Stimulated activated CD4-positive, alpha-beta T cell treated with anti-CD3 and anti-CD28 coated beads, Interleukin-2, amount 100 ng/mL, for 24 hours (primary cell): ENCODE data around the gene CPA5.
"Not testable (repeated sequence)": the region's sequence is repeated elsewhere in the genome, so short reads cannot be mapped to it uniquely, and the experiment has no call there.

Experiments used
- DNase-seq, 2 donors: peaks; one replicate each; pipeline ENCODE4 v3.0.0-alpha.2; 2020

The CPA5 gene, protein sequence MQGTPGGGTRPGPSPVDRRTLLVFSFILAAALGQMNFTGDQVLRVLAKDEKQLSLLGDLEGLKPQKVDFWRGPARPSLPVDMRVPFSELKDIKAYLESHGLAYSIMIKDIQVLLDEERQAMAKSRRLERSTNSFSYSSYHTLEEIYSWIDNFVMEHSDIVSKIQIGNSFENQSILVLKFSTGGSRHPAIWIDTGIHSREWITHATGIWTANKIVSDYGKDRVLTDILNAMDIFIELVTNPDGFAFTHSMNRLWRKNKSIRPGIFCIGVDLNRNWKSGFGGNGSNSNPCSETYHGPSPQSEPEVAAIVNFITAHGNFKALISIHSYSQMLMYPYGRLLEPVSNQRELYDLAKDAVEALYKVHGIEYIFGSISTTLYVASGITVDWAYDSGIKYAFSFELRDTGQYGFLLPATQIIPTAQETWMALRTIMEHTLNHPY

DNA sequence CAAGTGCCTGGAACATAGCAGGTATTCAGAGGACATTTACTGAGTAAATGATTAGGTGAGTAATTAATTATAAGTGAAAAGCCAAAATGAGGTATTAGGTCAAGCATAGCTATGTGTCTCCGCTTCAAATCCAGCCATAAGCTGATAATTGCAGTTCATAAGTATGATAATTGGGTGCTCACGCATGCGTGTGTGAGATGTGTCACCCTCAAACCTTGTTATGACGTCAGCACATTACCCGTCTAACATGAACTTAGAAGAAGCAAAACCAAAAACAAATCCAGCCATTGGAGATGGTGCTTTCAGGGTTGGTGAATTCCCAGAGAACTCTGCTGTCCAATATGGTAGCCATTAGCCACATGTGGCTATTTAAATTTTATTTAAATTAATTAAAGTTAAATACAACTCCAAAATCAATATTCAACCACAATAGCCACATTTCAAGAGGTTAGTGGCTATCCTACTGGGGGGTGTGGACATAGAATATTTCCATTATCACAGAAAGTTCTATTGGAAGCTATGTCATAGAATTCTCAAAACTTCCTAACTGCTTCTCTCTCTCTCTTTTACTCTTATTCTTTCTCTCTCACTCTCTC, at the start of gene CPA5:
TSS of gene CPA5 (plus strand) at position 546 of the 596 bp plus-strand sequence. CDS start 1,670 bp downstream, outside the sequence.
- DNase-seq: no peak

DNA sequence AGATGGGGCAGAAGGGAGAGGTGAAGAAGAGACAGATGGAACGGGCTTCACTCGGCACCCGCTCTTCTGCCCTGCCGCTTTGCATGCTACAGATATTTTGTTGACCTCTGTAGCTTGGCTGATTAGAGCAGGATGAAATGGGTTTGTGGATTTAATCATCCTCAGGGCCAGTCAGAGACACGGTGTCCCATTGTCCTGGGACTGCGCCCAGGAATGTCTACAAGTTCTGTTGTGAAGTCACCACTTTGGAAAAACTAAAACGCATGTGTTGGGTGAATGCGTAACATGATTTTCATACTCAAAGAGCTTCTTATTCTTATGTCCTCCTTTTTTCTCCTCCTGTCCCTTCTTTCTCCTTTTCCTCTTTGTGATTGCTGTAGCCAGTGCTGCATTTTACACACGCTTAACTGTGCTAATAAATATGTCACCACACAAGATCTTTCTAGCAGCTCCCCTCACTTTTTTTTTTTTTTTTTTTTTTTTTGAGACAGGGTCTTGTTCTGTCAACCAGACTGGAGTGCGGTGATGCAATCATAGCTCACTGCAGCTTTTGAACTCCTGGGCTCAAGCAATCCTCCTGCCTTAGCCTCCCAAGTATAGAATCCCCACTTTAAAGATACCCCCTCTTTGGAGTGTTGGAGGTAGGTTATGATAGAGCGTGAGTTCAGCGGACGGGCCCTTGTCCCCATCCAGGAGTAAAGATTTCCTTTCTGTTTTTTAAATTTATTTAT, 48.2 kb upstream of the CPA5 start:
- no peak for DNase-seq

DNA sequence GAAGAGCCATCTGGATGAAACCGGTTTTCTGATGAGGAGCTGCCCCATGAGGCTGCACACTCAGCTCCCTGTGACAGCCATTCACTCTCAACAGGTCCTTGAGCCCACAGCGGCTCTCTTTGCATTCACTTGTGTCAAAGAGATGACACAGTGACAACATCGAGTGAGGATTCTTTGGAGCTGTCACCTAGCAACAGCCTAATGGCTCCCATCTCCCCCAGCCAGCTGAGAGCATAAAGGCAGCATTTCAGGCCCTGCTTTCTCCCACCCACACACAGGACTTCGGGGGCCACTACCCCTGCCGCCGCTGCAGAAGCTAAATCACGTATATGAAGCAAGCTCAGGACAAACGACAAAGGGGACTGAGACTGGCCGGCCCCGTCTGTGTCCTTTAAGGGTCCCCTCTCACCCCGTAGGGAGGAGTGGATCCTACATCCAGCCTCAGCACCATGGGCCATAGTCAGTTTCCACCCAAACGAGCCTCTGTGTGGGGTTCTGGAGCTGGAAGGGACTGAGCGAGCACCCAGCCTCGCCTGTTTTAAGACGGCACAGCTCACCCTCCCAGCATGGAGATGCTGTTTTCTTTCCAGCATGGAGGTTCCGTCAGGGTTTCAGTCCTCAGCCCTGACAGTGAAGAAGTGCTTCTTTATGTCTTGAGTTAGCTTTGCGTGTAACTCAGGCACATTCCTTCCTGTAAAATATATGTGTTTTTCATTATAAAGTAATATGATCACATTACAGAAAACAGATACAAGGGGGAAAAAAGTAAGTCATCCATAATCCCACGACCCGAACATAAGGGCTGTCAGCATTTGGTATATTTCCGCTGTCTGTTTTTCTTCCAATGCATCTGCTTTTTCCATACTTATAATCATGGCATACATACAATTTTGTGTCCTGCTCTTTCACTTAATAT, 46.7 kb upstream of the CPA5 start:
- DNase-seq: no peak

DNA sequence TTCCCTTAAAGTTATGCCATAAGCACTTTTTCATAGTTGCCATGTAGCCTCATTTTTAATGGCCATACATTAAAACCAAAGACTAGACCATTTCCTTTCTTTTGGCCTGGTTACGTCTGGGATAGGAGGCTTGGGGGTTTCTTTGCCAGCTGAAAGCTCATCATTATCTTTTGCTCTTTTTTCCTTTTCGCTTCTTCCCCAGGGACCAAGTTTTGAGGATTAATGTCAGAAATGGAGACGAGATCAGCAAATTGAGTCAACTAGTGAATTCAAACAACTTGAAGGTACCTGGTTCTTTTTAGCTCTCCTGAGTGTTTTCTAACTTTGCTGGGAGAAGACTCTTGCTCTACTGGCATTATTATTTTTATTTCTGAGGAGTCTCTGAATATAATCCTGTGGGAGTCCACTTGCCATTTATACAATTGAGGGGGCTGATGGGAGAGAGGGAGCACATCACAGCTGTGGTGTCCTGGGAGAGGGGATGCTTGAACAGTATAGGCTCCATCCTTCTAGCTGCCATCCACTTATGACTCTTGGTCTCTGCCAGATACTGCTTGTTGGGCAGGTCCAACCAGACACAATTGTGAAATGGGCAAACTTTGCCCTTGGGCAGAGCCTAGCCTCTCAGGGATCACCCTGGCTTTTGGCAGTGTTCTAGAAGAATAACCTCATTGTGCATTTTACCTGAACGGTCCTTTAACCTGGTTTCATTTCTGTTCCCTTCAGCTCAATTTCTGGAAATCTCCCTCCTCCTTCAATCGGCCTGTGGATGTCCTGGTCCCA, 45.9 kb upstream of the CPA5 start:
- DNase-seq: no peak

DNA sequence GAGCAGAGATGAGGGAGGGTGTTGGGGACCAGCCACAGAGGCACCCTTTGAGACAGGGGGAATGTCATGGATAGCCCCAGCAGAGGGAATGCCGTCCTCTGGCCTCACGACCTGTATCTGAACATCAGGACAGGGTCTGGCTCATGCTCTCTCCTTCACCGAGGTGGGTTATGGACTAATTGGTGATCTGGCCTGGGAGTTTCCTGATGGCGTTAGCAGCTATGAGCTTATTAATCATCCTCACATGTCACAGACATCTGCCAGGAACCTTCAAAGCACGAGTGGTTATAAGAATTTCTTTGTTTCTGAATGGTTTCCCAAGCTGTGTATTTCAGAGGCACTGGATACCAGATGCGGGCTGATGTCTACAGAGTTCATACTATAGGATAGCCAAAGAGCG, 44.8 kb upstream of the CPA5 start:
- no peak for DNase-seq

DNA sequence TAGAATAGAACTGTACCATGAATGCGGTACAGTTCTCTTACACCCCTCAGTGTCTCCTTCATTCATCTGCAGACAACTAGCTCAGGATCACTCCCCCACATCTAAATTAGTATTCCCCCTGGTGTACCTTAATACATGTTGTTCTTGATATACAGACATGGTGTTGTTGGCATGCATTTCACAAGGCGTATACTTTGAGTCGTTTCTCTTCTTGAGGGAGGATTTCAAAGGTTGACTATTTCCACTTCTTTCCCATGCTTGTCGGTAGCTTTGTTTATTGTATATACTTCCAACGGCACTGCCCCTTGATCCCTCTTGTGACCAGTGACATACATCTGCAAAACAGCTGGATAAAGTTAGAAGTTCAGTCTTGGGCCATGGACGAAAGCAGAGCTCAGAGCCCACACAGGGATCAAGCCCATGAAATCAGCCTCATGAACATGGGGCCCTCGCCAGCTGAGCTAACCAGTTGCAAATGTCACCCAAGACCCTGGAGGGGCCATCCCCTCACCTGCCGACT, 43.1 kb upstream of the CPA5 start:
- no peak for DNase-seq

DNA sequence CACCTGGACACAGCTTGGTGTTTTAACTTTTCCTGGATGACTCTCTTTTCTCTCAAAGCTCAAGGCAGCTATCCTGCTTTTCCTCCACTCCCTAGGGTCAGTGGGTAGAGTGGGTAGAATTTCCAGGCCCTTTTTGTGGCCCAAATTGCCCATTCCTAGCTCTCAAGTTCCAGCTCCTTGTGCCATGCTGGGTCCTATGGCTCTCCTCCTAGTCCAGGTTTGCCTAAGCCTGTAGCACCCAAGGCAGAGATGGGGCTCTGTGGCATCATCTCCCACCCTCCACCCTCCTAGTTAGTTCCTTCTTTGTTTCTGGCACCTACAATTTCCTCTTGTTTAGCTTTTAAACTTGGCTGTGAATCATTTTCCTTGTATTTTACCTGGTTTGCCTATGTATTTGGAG, 42.0 kb upstream of the CPA5 start:
- DNase-seq: no peak

DNA sequence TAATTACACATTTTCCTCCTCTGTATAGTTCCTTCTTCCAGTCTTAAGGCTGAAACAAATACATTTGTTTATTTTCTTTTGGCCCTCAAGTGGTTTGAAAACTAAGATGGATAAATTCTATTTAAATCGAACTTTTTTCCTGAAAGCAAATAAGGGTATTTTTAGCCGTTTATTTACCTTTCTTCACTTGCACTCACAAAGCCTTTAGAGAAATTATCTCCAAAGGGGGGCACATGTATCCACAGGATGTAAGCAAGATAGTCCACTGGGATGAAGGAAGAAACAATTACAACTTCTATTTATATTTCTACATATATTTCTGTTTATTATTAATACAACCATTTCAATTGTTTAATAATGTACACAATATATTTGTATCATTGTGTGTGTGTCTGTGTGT, 41.5 kb upstream of the CPA5 start:
- DNase-seq: no peak

DNA sequence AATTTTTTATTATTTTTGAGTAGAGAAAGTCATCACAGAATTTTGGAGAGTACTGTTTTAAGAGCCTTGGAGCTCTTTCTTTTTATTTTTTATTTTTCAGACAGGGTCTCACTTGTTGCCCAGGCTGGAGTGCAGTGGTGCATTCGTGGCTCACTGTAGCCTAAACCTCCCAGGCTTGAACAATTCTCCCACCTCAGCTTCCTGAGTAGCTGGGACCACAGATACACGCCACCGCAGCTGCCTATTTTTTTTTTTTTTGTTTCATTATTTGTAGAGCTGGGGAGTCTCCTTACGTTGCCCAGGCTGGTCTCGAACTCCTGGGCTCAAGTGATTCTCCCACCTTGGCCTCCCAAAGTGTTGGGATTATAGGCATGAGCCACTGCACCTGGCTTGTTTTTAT, 41.1 kb upstream of the CPA5 start:
- DNase-seq: no peak

DNA sequence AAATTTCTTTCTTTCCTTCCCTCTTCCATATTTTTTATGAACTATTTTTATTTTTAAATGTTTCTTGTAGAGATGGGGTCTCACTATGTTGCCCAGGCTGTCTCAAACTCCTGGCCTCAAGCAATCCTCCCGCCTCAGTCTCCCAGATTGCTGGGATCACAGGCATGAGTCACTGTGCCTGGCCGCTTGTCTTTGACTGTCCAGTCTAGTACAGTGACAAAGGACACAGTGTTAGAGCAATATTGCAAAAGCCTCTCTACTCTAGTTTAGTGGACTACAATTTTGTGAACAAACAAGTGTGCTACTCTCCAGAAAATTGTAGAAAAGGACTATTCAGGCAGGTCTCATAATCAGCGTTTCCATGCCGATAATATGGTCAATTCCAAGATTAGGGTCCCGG, 40.6 kb upstream of the CPA5 start:
- DNase-seq: no peak

DNA sequence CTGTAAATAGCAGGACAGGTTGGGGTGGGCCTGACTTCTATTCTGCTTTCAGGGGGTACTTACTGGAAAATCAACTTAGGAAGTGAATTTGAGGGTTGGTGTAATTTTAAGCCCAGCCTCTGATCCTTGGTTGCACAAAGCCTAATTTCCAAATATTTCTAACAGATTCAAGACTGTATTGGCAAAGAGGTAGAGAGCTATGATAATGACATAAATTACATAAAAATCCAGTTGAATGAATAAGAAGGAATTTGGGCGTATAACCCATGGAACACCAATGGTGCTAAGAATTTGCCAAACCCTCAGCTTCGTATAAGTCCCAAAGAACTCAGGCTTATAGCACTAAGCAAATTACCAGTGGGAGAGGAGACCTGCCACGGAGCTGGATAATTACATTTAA, 39.7 kb upstream of the CPA5 start:
- no peak for DNase-seq

DNA sequence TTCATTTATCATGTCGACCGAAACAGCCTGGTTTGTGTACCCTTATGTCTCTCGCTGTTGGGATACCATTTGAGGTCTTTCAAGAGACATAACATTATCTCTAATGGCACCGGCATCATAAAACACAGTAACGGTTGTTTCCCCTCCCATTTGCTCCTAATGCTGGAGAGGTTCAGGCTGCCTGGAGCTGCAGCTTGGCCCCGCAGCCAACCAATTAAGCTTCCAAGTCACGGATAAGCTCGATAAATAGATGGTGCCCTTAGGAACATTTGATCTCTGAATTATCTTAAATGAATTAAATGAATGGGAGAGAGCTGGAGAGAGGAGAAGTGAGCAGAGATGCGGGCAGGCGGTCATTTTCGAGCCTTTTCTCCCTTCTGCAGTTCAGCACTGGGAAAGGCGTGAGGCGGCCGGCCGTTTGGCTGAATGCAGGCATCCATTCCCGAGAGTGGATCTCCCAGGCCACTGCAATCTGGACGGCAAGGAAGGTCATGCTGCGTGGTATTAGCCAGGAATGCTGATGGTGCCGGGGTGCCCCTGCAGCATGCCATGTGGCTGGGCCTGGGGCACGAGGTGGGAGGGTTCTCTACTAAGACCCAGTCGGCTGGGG, 39.1 kb upstream of the CPA5 start:
- DNase-seq: no peak

DNA sequence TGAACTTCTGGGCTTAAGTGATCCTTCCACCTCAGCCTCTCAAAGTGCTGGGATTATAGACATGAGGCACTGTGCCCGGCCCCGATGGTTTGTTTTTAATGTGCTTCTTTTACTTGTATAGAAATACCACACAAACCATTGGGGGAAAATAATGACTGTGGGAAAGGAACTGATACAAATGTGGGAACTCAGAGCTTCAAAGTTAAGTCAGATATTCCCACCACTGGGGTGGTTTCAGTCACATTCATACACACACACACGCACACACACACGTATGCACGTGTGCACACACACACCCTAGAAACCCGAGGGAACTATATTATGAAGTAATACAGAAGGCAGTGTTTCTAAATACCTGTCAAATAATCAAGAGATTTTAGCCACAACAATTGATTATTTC, 34.6 kb upstream of the CPA5 start:
- DNase-seq: no peak

DNA sequence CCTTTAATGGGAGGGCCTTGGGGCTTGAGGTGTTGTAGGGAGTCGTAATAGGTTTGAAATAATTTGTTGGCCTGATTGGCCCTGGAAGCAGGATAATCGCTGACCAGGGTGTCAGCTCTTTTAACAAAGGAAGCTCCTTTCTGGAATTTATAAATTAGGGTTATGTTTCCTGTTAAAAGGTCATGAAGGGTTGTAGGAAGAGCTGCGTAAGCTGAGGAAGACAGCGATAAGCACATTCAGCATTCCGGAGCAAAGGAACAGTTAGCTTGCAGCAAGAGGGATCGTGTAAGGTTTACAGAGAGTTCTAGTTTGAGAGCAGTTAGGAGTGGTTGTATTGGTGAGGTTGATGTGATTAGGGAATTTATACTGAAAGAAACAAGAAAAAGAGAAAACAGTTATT, 30.3 kb upstream of the CPA5 start:
- no peak for DNase-seq

DNA sequence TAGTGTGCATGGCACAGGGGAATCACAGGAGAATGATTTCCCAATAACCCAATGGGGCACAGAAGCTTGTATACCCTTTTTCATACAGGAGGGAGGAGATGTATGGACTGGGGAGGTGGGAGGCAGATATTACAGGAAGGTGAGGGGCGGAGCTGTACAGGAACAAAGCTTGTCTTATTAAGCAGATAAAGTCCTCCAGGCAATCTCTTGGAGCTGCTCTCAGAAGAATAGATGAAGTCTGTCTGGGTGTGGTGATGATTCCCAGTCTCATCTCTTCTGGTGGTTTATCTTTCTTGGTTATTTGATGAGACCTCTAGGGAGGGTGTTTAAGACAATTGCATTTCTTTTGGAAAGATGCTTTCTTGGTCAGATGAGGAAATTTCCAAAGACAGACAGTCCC, 25.1 kb upstream of the CPA5 start:
- DNase-seq: no peak

DNA sequence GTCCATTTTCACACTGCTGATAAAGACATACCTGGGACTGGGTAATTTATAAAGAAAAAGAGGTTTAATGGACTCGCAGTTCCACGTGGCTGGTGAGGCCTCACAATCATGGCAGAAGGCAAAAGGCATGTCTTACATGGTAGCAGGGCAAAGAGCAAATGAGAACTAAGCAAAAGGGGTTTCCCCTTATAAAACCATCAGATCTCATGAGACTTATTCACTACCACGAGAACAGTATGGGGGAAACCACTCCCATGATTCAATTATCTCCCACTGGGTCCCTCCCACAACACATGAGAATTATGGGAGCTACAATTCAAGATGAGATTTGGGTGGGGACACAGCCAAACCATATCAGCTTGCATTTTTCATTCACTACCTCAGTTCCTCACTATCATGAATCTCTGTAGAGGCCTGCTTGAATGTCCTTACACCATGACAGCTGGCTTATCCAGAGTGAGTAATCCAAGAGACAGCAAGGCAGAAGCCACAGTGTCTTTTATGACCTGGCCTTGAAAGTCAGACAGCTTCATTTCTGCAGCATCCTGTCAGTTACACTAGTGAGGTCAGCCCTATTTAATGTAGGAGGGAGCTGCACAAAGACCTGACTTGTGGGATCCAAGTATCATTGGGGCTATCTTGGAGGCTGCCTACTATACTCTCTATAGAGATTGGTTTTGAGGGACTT, 22.9 kb upstream of the CPA5 start:
- not testable (repeated sequence) for DNase-seq

DNA sequence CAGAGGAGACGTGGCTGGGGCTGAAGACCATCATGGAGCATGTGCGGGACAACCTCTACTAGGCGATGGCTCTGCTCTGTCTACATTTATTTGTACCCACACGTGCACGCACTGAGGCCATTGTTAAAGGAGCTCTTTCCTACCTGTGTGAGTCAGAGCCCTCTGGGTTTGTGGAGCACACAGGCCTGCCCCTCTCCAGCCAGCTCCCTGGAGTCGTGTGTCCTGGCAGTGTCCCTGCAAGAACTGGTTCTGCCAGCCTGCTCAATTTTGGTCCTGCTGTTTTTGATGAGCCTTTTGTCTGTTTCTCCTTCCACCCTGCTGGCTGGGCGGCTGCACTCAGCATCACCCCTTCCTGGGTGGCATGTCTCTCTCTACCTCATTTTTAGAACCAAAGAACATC, 22.0 kb upstream of the CPA5 start:
- no peak for DNase-seq

DNA sequence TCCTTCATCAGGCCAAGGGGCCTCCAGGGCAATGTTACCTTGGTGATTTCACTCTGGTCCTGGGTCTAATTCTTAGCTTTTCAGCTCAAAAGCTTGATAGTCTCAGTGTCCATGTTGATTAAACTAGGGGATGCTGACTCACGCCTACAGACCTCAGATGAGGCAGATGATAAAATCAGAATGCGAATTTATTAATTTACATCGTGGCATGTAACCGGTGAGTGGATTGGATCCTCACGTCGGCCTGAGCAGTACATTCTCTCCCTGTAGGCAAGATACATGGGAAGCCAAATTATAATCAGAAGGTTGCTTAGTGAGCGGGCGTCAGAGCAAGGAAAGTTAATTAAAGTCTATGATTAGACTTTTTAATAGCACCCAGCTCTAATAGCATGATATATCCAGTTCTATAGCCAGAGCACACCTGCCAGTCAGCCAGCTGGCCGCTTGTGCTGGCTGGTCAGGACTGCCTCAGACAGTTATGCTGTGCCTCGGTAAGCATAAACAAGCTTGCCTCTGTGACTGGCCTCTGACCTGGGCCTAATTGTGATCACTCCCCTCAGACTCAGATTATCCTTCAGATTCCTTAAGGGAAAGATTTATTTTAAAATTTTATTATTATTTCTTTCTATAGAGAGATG, 20.2 kb upstream of the CPA5 start:
- no peak for DNase-seq

DNA sequence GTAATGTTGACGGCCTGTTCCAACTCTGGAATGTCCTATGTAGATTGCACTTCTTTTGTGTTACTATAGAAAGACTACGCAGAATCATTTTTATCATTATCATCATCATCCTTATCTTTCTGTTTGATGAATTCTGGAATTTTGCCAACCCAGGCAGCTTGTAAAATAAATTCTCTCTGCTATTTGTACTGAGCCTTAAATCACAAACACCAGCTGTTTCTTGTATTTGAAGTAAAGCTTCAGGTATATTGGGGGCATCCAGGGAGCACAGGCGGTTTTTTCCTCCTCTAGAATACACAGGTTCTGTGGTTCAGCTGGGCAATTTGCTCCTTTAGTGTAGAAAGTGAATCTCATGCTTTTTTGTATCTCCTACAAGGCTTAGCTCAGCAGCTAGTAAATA, 14.9 kb upstream of the CPA5 start:
- no peak for DNase-seq
